Kidney tubule cell (primary cell): ENCODE measurements around the gene COL18A1.
"Not testable (repeated sequence)": the region's sequence is repeated elsewhere in the genome, so short reads cannot be mapped to it uniquely, and the experiment has no call there.

Experiments
- DNase-seq: peaks from one replicate; pipeline ENCODE4 v3.0.0-alpha.2; 2018; ENCODE audit warnings: low spot score

Gene COL18A1

DNA sequence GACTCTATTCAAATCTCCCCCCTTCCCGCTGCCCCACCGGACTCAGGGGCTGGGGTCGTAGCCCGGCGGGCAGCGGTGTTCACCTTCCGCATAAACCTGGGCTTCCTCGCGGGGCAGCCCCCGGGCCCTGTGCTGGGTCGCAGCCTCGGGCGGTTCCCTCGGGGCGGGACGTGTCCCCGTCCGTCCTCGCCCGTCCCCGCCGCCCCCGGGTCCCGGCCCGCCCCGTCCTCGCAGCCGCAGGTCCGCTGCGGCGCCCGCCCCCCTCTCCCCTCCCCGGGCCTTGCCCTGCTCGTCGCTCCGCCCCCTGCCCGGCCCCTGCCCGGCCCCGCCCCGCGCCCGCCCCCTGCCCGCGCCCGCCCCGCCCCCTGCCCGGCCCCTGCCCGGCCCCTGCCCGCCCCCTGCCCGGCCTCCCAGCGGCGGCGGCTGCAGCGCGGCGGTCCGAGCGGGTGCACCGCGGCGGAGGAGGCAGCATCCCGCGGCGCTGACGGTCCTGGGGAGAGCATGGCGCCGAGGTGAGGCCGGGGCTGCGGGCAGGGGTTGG, at the start of gene COL18A1:
COL18A1 (plus strand) TSS at position 436 of the 541 bp plus-strand sequence; CDS start at position 502, 66 bp downstream.
- DNase-seq, result peak; percentile 69

- no peak for DNase-seq
Observed at GRCh38 chr21:45355573-45355972, 49.4 kb upstream of the COL18A1 start.

DNA sequence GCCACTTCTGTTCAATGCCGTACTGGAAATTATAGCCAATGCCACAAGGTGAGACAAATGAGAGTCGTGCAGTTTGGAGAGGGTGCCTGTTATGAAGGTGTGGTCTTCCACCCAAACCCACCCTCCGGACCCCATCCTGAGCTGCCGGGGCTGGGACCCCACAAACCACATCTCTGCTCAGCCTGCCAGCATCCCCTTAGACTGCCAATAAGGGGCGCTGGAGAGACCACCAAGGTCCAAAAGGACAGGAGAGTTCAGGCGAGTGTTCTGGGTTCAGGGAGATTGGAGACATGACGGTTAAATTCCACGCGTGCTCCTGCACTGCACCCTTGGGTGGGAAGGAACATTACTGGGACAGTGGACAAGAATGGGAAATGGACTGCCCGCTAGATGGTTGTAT, 48.7 kb upstream of the COL18A1 start:
- no peak for DNase-seq

DNA sequence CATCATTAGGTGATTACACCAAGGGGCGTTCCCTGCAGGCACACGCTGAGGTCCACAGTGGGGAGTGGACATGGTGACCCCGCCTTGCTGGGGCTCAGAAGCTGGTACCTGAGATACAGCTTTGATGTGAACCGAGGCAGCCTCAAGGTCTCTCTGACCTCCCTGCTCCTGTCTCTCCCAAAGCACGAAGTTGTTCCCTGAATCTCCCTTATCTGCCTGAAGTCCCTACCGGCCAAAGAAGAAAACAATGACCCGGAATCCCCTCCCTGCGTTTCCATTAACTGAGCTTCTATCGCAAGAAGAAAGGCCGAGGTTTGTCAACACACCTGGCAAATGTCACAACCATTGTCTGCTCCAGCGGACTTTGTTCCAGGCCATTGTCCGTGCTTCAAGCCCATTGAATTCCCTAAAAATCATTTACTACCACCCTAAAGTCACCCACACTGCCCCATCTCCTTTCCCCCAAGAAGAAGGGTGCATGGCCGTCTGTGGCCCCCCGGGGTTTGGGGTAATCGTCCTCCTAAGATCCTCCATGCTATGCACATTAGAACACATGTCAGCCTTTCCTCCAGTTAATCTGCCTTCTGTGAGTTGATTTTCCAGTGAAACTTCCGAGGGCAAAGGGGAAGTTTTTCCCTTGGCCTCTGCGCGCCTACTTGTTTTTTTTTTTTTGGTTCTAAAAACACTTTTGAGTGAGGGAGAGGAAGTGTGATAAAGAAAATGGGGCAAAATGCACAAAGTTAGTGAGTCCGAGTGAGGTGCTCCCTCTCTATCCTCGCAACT, 48.1 kb upstream of the COL18A1 start:
- no peak for DNase-seq

DNA sequence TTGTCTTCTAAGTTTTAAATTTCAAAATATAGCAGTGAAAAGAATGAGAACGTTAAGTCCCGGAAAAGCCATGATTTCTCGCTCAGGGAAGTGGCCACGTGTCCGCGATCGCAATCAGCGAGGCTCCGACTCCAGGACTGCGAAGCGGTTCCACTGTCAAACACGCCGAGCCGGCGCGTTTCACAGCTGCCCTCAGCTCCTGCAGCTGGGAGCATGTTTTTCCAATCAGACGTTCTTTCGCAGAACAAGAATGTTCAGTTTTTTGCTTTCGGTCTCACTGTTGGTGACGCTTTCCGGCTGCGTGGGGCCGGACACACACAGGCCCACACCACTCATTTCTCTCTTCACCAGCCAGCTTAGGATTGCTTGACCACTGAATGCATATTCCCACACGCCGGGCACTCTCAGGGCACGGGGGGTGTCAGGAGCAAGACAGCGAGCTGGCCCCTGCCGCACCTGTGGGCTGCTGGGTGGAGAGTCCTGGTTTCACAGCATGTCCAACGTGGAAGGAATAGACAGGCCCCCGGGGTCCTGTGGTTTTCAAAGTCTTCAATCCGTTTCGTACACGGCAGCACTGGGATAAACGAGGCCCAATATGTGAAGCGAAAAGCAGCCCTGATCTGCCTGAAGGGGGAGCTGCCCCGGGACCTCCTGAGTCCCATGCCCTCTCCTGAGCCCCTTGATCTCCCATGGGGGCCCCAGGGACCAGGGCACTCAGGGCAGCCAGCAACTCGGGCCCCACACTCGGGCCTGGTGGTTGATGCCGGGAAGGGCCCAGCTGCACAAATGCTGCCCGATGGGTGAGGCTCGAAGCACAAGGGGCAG, 47.3 kb upstream of the COL18A1 start:
- DNase-seq, result no peak

DNA sequence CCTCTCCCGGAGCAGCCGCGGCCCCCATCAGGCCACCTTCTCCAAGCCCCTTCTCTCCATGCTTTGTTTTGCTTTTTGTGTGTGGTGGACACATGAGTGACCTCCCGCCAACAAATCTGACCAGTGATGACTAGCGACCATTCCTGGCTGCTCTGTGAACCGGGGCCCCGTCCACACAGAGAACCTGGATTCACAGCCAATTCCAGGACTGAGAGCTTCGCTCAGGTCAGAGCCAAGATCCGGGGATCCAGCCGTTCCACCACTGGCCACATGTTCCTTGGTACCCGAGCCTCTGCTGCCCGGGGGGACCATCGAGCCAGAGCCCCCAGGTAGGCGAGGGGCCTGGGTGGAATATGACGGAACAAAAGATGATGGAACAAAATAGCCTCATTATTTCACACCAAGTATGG, 46.7 kb upstream of the COL18A1 start:
- DNase-seq, result no peak

GRCh38 chr21:45358711-45359310, 46.2 kb upstream of the COL18A1 start:
- no peak for DNase-seq

DNA sequence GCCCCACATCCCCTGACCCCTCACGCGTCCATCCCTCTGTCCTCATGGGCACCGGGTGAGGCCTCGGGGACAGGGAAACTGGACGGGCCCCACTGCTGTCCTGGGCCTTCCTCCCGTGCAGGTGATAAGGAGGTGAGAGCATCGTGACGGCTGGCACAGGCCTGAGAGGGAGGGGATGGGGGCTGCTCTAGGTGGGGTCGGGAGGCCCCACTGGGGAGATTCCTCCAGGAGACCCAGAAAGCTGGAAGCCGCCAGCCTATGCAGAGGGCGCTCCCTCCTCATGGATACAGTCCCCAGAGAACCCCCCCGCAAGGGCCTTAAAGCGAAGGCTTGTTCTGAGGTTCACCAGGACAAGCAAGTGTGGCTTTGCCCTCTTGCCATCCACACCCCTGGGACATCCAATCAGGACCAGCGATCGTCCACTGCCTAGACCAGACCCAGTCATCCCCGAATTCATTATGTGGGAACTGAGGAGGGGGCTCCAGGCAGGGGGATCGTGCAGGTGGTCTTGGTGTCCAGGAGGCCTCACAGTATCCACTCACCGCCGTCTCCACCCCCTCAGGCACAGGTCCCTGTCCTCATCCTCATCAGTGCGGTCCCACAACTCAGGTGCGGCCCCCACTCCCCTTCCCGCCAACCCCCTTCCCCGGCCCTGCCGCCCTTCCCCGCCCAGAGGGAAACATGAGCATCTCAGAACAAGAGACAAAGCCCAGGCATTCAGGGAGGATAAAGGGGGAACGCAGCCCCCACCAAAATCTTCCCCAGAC, 45.3 kb upstream of the COL18A1 start:
- DNase-seq, result no peak

DNA sequence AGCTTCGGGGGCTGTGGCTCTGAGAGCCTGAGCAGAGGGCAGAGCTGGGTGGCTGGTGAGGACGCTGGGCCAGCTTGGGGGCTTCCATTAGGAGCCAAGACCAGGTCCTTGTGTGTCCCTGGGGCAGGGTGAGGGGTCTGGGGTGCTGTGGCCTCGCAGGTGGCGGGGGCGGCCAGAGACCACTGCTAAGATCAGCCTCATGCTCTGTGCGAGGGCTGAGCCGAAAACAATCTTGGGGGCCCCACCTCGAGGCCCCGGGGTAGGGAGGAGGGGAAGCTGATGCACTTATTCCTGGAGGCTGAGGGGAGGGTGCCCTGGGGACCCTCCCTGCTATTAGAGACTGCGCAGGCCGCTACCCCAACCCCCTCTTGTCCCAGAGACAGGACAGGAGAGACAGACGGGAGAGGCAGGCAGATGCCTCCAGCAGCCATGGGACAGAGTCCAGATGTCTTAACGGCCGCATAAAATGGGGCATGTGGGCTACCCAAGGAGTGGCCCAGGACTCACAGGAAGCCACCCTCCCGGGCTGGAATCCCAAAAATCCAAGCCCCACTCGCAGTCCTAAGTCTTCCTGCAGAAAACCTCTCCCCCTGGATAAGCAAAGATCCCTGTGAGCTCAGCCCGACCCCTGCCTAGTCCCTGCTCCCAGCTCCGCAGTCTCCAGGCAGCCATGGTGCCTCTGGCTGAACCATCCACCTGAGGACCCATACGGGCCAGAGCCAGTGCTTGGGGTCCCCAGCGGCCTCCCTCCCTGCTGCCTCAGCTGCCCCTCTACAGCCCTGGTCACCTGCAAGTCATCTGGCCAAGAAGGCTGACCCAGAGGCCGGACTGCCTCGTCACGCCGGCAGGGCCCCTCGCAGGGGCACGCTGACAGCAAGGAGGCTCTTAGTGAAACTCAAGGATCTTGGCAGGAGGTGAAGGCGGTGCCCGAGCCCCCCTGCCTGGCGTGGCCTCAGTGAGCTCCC, 43.6 kb upstream of the COL18A1 start:
- no peak for DNase-seq

- no peak for DNase-seq
Observed at GRCh38 chr21:45362077-45362747, 42.8 kb upstream of the COL18A1 start.

- DNase-seq, result no peak
Observed at GRCh38 chr21:45362748-45363145, 42.2 kb upstream of the COL18A1 start.

DNA sequence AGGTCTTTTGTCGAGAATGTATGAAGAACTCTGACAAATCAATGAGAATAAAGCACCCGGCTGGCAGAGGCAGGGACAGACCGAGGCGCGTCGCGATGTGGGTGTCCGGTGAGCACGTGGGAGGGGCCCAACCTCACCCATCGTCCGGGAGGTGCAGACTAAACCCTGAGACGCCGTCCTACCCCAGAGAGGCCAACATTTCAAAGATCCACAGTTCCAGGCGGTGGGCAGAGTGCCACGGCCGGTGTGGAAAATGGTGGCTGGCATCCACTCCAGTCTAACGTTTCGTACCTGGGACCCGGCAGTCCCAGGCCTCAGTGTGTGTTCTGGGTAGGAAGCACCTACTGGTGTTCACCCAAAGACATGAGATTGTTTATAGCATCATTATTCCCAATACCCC, 41.7 kb upstream of the COL18A1 start:
- DNase-seq, result not testable (repeated sequence)

- DNase-seq, result peak; percentile 99
Observed at GRCh38 chr21:45363921-45364467, 41.0 kb upstream of the COL18A1 start.

GRCh38 chr21:45364468-45365185, 40.3 kb upstream of the COL18A1 start:
- peak; percentile 82 for DNase-seq

DNA sequence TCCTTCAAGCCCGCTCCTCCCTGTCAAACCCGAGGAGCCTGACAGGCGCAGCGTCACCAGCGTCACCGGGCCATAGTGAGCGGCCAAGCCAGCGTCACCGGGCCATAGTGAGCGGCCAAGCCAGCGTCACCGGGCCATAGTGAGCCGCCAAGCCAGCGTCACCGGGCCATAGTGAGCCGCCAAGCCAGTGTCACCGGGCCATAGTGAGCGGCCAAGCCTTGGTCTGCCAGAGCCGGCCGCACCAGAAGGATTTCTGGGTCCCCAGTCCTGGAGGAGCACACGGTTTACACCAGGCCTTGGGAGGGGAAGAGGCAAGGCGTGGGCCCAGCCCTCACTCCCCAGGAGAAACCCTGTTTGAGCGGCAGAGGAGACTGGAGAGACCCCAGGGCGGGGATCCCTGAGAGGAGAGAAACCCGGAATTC, 39.8 kb upstream of the COL18A1 start:
- DNase-seq, result no peak

DNA sequence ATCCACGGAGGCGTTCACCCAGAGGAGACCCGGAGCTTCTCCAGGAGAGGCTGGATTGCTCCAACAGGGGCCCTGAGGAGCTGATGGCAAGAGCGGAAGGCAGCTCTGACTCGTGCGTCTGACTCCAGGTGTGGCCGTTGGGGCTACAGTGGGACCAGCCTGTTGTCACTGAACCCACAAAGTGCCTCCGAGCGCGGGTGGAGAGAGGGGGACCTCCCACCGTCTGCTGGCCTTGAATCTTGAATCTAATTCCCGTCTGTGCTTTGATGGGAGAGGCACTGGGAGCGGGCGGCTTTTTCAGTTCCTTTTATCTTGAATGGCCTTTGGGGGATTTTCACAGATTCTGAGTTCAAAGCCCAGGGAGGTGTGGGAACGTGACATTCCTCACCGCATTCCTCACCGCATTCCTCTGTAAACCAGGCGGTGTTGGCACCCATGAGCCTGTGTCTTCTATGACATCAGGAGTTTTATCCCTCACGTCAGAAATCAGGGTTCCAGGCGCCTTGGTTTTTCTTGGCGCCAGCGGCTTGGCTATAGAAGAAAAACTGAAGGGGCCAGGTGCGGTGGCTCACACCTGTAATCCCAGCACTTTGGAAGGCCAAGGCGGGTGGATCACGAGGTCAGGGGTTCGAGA, 39.2 kb upstream of the COL18A1 start:
- DNase-seq, result peak; percentile 89

DNA sequence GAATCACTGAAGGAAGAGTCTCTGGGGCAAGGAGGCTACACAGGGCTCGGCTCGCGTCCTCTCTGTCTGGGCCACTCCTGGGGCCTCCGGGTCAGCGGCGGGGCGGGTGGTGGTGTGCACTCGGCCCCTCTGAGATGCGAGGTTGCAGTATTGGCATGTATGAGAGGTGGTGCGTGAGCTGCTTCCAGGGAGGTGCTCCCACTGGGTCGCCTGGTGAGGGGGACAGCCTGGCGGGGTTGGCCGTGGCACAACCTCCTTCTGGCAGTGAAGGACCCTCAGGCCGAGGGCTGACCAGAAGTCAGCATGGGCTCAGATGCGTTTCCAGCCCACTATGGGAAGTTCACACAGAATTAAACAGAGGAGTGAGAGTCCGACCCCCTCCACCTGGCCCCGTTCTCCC, 38.5 kb upstream of the COL18A1 start:
- DNase-seq, result no peak

GRCh38 chr21:45366931-45367401, 38.0 kb upstream of the COL18A1 start:
- DNase-seq, result peak; percentile 89
